GM12878 (cell line): Measurements from ENCODE around the gene SELENOH. TPM values are rescaled to one million over a fixed set of nuclear protein-coding genes. Genes with fewer than 3 reads are reported as not detected.
A peak's percentile ranks its signal among the peaks of the same experiment; 100 is the strongest.

Experiments
- ATF7 ChIP-seq: fragments of 450-650 bp; IDR thresholded peaks from 2 replicates; pipeline ENCODE4 v1.6.1; 2016; ENCODE audit warnings: low read depth, mild to moderate bottlenecking
- BACH1 ChIP-seq: fragments of 450-650 bp; IDR thresholded peaks from 2 replicates; pipeline ENCODE4 v1.6.1; 2017; ENCODE audit warnings: mild to moderate bottlenecking, borderline replicate concordance
- BCL11A ChIP-seq: IDR thresholded peaks from 2 replicates; pipeline ENCODE4 v1.6.1; 2011; ENCODE audit warnings: low read depth, low read length
- CEBPZ ChIP-seq: fragments of 150-350 bp; IDR thresholded peaks from 2 replicates; pipeline ENCODE4 v1.6.1; 2016; ENCODE audit warnings: low read depth, low read length
- CTCF ChIP-seq, 3 experiments: IDR thresholded peaks in 2 of 3; conservative IDR thresholded peaks in 1 of 3; 2 replicates each; pipeline ENCODE4 v1.5.1; 2011; ENCODE audit warnings: low read depth in 3 of 3, low read length in 3 of 3, mild to moderate bottlenecking in 3 of 3, control low read depth in 2 of 3, moderate library complexity in 2 of 3, inconsistent platforms in 1 of 3, mixed read lengths in 1 of 3; ENCODE audit not compliant: control insufficient read depth in 2 of 3, insufficient read depth in 1 of 3; ENCODE audit errors: extremely low read depth in 1 of 3
- E2F8 ChIP-seq: fragments of 450-650 bp; IDR thresholded peaks from 2 replicates; pipeline ENCODE4 v1.6.1; 2018; ENCODE audit warnings: mild to moderate bottlenecking, low read depth, moderate library complexity; ENCODE audit not compliant: partially characterized antibody
- HDAC6 ChIP-seq: fragments of 200-600 bp; sonication (generic); IDR thresholded peaks from one replicate; pipeline ENCODE4 v1.8.0; 2017; ENCODE audit warnings: antibody characterized with exemption; ENCODE audit not compliant: unreplicated experiment
- HDGF ChIP-seq: fragments of 450-650 bp; IDR thresholded peaks from 2 replicates; pipeline ENCODE4 v1.6.1; 2016; ENCODE audit warnings: antibody characterized with exemption
- JUND ChIP-seq: IDR thresholded peaks from 2 replicates; pipeline ENCODE4 v1.6.1; 2012; ENCODE audit warnings: low read depth, mild to moderate bottlenecking, low read length, improper control_type of control experiment, moderate library complexity
- MTA2 ChIP-seq: fragments of 450-650 bp; IDR thresholded peaks from 2 replicates; pipeline ENCODE4 v1.6.1; 2016; ENCODE audit warnings: low read depth, mild to moderate bottlenecking, moderate library complexity
- NFIC ChIP-seq: IDR thresholded peaks from 2 replicates; pipeline ENCODE4 v1.6.1; 2012; ENCODE audit warnings: low read depth, mild to moderate bottlenecking, inconsistent platforms, low read length, moderate library complexity
- NFXL1 ChIP-seq: fragments of 450-650 bp; IDR thresholded peaks from 2 replicates; pipeline ENCODE4 v1.6.1; 2017; ENCODE audit warnings: antibody characterized with exemption, mild to moderate bottlenecking, borderline replicate concordance
- NFYA ChIP-seq: IDR thresholded peaks from 2 replicates; pipeline ENCODE4 v1.6.1; 2011; ENCODE audit warnings: low read depth, mild to moderate bottlenecking, low read length, improper control_type of control experiment, borderline replicate concordance
- NFYB ChIP-seq: IDR thresholded peaks from 2 replicates; pipeline ENCODE4 v1.6.1; 2011; ENCODE audit warnings: low read depth, mild to moderate bottlenecking, low read length, improper control_type of control experiment, moderate library complexity; ENCODE audit not compliant: insufficient read depth
- PML ChIP-seq: IDR thresholded peaks from 2 replicates; pipeline ENCODE4 v1.6.1; 2012; ENCODE audit warnings: low read length, inconsistent platforms
- SIN3A ChIP-seq: IDR thresholded peaks from 2 replicates; pipeline ENCODE4 v1.6.1; 2012; ENCODE audit warnings: low read depth, low read length, improper control_type of control experiment
- SMAD1 ChIP-seq: fragments of 450-650 bp; IDR thresholded peaks from 2 replicates; pipeline ENCODE4 v1.6.1; 2018; ENCODE audit warnings: mild to moderate bottlenecking, low read depth; ENCODE audit not compliant: partially characterized antibody
- SREBF2 ChIP-seq: IDR thresholded peaks from 2 replicates; pipeline ENCODE4 v1.6.1; 2012; ENCODE audit warnings: mild to moderate bottlenecking, low read length
- SRF ChIP-seq, 2 experiments: IDR thresholded peaks; 2 replicates each; pipeline ENCODE4 v1.6.1; 2011; ENCODE audit warnings: low read depth in 2 of 2, low read length in 2 of 2, mild to moderate bottlenecking in 1 of 2, moderate library complexity in 1 of 2
- TCF3 ChIP-seq: IDR thresholded peaks from 2 replicates; pipeline ENCODE4 v1.6.1; 2012; ENCODE audit warnings: low read depth, mild to moderate bottlenecking, low read length, borderline replicate concordance; ENCODE audit not compliant: insufficient read depth
- TCF7 ChIP-seq: IDR thresholded peaks from 2 replicates; pipeline ENCODE4 v1.6.1; 2014; ENCODE audit warnings: antibody characterized with exemption, borderline replicate concordance
- YBX1 ChIP-seq: fragments of 450-650 bp; IDR thresholded peaks from 2 replicates; pipeline ENCODE4 v1.6.1; 2016; ENCODE audit warnings: antibody characterized with exemption
- ZNF384 ChIP-seq: IDR thresholded peaks from 2 replicates; pipeline ENCODE4 v1.6.1; 2012; ENCODE audit warnings: low read depth, mild to moderate bottlenecking, low read length, improper control_type of control experiment, borderline replicate concordance
- polyA plus RNA-seq, 11 experiments: library from polyadenylated mRNA; depleted of rRNA in 4 of 11; unstranded in 6 of 11; stranded (reverse) in 5 of 11; fragments of >200 nt; fragmentation: Nextera tagmentation in 4 of 11; fragmentation: Illumina TruSeq in 1 of 11; extraction: Ambion mirVana in 4 of 11; extraction: Trizol in 1 of 11; gene quantifications; 1 replicate in 1 of 11; 2 replicates in 10 of 11; pipeline versions ENCODE4 v1.2.1 to v1.2.3, GENCODE V29; 2011 to 2016; ENCODE audit warnings: inconsistent platforms in 2 of 11, missing spikeins in 2 of 11, low read depth in 1 of 11
- total RNA-seq, 4 experiments: library from RNA; depleted of rRNA in 3 of 4; stranded (reverse); fragments of >200 nt in 3 of 4; fragmentation: Illumina TruSeq in 1 of 4; extraction: Trizol in 1 of 4; gene quantifications; 2 replicates each; pipeline versions ENCODE4 v1.2.1 to v1.2.3, GENCODE V29; 2013 to 2021

The SELENOH gene
- total and polyA plus RNA-seq, 10 of the 15 experiments (the other 5 are each of a cell fraction or from before 2014, with no cell fraction given) = 20.3 to 458 (median 200) TPM

GRCh38 chr11:57711414-57712255 is 29.7 kb upstream of the SELENOH start, which contains the start of gene MED19 (continued):
- no peak for TF ChIP-seq TCF7
- TF ChIP-seq SRF (IDR thresholded peaks at IDR 0.05; ENCODE audit: low read depth in 2 of 2, low read length in 2 of 2) = no peak
- peak; percentile 57; the same call in 1 of the 2 replicates for TF ChIP-seq BACH1
- TF ChIP-seq CEBPZ = no peak
- no peak for TF ChIP-seq NFIC
- no peak for TF ChIP-seq NFYB
- no peak for TF ChIP-seq SMAD1
- TF ChIP-seq HDAC6 = no peak
- no peak for TF ChIP-seq YBX1
- TF ChIP-seq JUND = no peak
- no peak for TF ChIP-seq NFYA
- peak; percentile 52; the same call in 1 of the 2 replicates for TF ChIP-seq SIN3A
- no peak for TF ChIP-seq ZNF384
- TF ChIP-seq TCF3 = no peak
- no peak for TF ChIP-seq ATF7
- no peak for TF ChIP-seq CTCF (IDR thresholded peaks at IDR 0.05 in 2 of 3, conservative IDR thresholded peaks at IDR 0.05 in 1 of 3; ENCODE audit: control insufficient read depth in 2 of 3, extremely low read depth in 1 of 3, insufficient read depth in 1 of 3, low read depth in 3 of 3, low read length in 3 of 3)
- no peak; the same call in 1 of the 2 replicates for TF ChIP-seq PML
- TF ChIP-seq NFXL1 = no peak
- no peak for TF ChIP-seq MTA2
- no peak for TF ChIP-seq SREBF2
- no peak for TF ChIP-seq E2F8
- no peak for TF ChIP-seq HDGF
- no peak for TF ChIP-seq BCL11A
